CD4-positive, alpha-beta T cell (primary cell): ENCODE measurements around the gene MAP3K19. TPM values are rescaled to one million over a fixed set of nuclear protein-coding genes. Genes with fewer than 3 reads are reported as not detected.
A peak's percentile ranks its signal among the peaks of the same experiment; 100 is the strongest.

Experiments
- ATAC-seq: fragments of 200-7000 bp; cut with Tn5 transposase; one replicate; pipeline ENCODE4 v1.10.0; 2022; ENCODE audit warnings: mild to moderate bottlenecking; ENCODE audit not compliant: poor library complexity
- CTCF ChIA-PET: fragments of 350-600 bp; sonication (Branson Sonifier 250); formaldehyde crosslinking; loops from one replicate; lab custom pipeline; 2021; ENCODE audit warnings: antibody characterized with exemption, inconsistent platforms; lab: Charles Lee
- POLR2A ChIA-PET: fragments of 350-600 bp; sonication (Branson Sonifier 250); formaldehyde crosslinking; loops from one replicate; lab custom pipeline; 2021; ENCODE audit warnings: antibody characterized with exemption, inconsistent platforms; lab: Charles Lee
- DNase-seq, 14 experiments: peaks; one replicate each; pipeline ENCODE4 v3.0.0-alpha.2; 2013 to 2020; ENCODE audit warnings: mixed read lengths in 2 of 14
- H3K27ac ChIP-seq, 2 donors: one replicate each; pipeline versions ENCODE4 v1.5.1 to v1.7.0; 2013; ENCODE audit warnings: low read length in 2 of 2, low read depth in 1 of 2, mild to moderate bottlenecking in 1 of 2
- H3K27me3 ChIP-seq, 2 experiments: 1 replicate in 1 of 2; 2 replicates in 1 of 2; pipeline versions ENCODE4 v1.6.1 to v1.7.0; 2013; ENCODE audit warnings: low read length in 2 of 2, control low read depth in 1 of 2, mild to moderate bottlenecking in 1 of 2, moderate library complexity in 1 of 2; ENCODE audit not compliant: insufficient read depth in 2 of 2, control insufficient read depth in 1 of 2
- H3K36me3 ChIP-seq: one replicate; pipeline ENCODE4 v1.6.1; 2013; ENCODE audit warnings: low read length, control low read depth; ENCODE audit not compliant: insufficient read depth
- H3K4me1 ChIP-seq: one replicate; pipeline ENCODE4 v1.6.1; 2013; ENCODE audit warnings: low read length, control low read depth; ENCODE audit not compliant: insufficient read depth
- H3K4me3 ChIP-seq: one replicate; pipeline ENCODE4 v1.5.1; 2013; ENCODE audit warnings: mild to moderate bottlenecking, low read length, moderate library complexity
- H3K9me3 ChIP-seq, 2 experiments: 1 replicate in 1 of 2; 2 replicates in 1 of 2; pipeline versions ENCODE4 v1.6.1 to v1.7.0; 2013; ENCODE audit warnings: low read length in 2 of 2, mild to moderate bottlenecking in 2 of 2, control low read depth in 1 of 2, moderate library complexity in 1 of 2; ENCODE audit not compliant: control insufficient read depth in 1 of 2, insufficient read depth in 1 of 2
- H3K27ac Mint-ChIP-seq: one replicate; pipeline ENCODE4 v1.8.0; 2020; ENCODE audit warnings: mixed read lengths
- H3K27me3 Mint-ChIP-seq: one replicate; pipeline ENCODE4 v1.8.0; 2021; ENCODE audit warnings: mixed read lengths
- H3K36me3 Mint-ChIP-seq: one replicate; pipeline ENCODE4 v1.8.0; 2021; ENCODE audit warnings: low read depth, mixed read lengths
- H3K4me1 Mint-ChIP-seq: one replicate; pipeline ENCODE4 v1.8.0; 2021; ENCODE audit warnings: low read depth, mixed read lengths
- H3K4me3 Mint-ChIP-seq: one replicate; pipeline ENCODE4 v1.8.0; 2020; ENCODE audit warnings: mild to moderate bottlenecking, mixed read lengths
- H3K9me3 Mint-ChIP-seq: one replicate; pipeline ENCODE4 v1.8.0; 2020; ENCODE audit warnings: mixed read lengths
- intact Hi-C, 2 experiments: fragments of 100-400 bp; cut with DNase I in 1 of 2; cut with micrococcal nuclease in 1 of 2; formaldehyde crosslinking; loops; one replicate each; pipeline versions ENCODE4 v1.15.1 to v1.9.0; 2023 to 2025; cut with DNase I, micrococcal nuclease
- total RNA-seq, 174 experiments: library from RNA in 2 of 174; stranded (reverse) in 2 of 174; gene quantifications; one replicate each; pipeline ENCODE4 v1.2.3 and lab custom pipeline; 2021 to 2026
- TF ChIP-seq, protein P1 (sequence below): fragments of 200-600 bp; IDR thresholded peaks from one replicate; pipeline ENCODE4 v1.8.0; 2022; ENCODE audit warnings: antibody characterized with exemption, mild to moderate bottlenecking

MAP3K19 gene
- total RNA-seq, 2 experiments from 2014 or later, result not detected

DNA sequence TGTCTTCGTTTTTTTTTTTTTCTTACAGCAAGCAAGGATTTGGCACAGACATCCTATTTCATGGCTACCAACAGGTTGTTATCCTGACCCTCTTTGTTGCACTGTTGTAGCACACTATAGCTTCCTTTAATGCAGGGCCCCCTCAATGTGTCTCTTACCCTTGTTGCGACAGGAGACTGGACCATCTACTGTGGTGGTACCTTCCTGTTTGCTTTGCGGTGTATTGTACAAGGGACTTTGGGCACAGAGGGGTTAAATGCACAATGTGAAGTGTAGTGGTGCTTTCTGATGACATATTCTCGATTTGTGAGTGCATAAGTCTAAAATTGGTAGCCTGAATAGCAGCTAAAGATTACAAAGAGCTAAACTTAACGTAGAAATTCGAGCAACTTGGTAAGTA is 101.2 kb downstream of the MAP3K19 start:
- ChIA-PET POLR2A (no interaction called here), CTCF (no interaction called here)
- DNase-seq (no peak), ATAC-seq (no peak)
- Histone ChIP-seq H3K27ac (no peak overlapping the region), H3K36me3 (peaks cover 73% of the 10 kb centered on the region), H3K9me3 (no peaks in the 10 kb centered on the region), H3K27me3 (no peaks in the 10 kb centered on the region), H3K4me1 (no peaks in the 10 kb centered on the region), H3K4me3 (no peak overlapping the region)
- TF ChIP-seq, protein P1, sequence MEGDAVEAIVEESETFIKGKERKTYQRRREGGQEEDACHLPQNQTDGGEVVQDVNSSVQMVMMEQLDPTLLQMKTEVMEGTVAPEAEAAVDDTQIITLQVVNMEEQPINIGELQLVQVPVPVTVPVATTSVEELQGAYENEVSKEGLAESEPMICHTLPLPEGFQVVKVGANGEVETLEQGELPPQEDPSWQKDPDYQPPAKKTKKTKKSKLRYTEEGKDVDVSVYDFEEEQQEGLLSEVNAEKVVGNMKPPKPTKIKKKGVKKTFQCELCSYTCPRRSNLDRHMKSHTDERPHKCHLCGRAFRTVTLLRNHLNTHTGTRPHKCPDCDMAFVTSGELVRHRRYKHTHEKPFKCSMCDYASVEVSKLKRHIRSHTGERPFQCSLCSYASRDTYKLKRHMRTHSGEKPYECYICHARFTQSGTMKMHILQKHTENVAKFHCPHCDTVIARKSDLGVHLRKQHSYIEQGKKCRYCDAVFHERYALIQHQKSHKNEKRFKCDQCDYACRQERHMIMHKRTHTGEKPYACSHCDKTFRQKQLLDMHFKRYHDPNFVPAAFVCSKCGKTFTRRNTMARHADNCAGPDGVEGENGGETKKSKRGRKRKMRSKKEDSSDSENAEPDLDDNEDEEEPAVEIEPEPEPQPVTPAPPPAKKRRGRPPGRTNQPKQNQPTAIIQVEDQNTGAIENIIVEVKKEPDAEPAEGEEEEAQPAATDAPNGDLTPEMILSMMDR, result no peak
- Mint-ChIP-seq H3K4me1 (peaks cover 43% of the 10 kb centered on the region), H3K27me3 (no peaks in the 10 kb centered on the region), H3K36me3 (peaks cover 83% of the 10 kb centered on the region), H3K4me3 (no peak overlapping the region), H3K9me3 (no peaks in the 10 kb centered on the region), H3K27ac (no peak overlapping the region)
- intact Hi-C loops, result no loop called here

DNA sequence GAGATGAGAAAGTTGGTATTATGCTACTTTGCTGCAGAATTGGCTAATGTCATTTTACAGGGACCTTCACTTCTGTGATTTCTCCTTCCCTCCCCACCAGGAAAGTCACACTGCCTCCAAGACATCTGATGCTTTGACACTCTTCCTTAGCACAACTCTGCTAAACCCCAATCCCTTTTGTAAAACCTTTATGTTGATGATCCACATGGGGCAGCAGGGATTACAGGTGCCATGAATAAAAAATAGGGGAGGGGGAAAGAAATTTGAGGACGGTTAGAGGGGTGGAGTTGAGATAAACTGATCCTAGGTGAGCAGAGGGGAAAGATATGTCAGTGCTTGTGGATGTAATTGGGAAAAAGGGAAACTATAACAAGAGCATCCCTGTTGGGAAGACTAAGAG is 102.3 kb downstream of the MAP3K19 start:
- no peaks in the 10 kb centered on the region for H3K4me1 ChIP-seq
- H3K36me3 ChIP-seq, result peaks cover 72% of the 10 kb centered on the region
- CTCF ChIA-PET, result no interaction called here

DNA sequence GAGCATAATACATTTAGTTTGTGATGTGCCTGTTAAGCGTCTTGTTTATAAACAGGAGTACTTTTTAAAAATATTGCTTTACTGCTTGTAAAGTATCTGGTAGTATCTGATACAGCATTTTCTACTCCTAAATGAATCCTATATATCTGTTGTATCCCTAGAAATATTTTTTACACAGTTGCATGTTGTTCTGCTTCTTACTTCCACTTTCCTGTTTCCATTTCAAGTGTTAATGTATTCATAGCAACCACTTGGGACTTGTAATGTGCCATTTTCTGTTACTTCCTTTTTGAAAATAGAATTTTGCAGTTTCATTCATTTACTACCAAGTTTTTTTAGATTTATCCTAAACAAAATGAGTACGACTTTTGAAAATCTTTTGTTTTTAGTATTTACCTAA is 103.7 kb downstream of the MAP3K19 start:
- CTCF ChIA-PET, result no interaction called here
- Mint-ChIP-seq H3K27me3 (no peaks in the 10 kb centered on the region), H3K27ac (no peak overlapping the region)

More for the DNA sequence above, 102.3 kb downstream of the MAP3K19 start:
- intact Hi-C loops, result no loop called here
- H3K4me3 Mint-ChIP-seq, result no peak overlapping the region
- no peaks in the 10 kb centered on the region for H3K27me3 ChIP-seq
- H3K27ac ChIP-seq, result no peak overlapping the region
- H3K4me1 Mint-ChIP-seq, result peaks cover 45% of the 10 kb centered on the region
- POLR2A ChIA-PET, result no interaction called here
- no peak for ATAC-seq
- peak overlapping the region; percentile 10 for H3K27ac Mint-ChIP-seq
- H3K4me3 ChIP-seq, result no peak overlapping the region
- no peaks in the 10 kb centered on the region for H3K27me3 Mint-ChIP-seq
- H3K9me3 ChIP-seq, result no peaks in the 10 kb centered on the region
- peaks cover 80% of the 10 kb centered on the region for H3K36me3 Mint-ChIP-seq
- no peaks in the 10 kb centered on the region for H3K9me3 Mint-ChIP-seq
- DNase-seq, result no peak
- TF ChIP-seq, protein P1, result no peak

More for the DNA sequence above, 103.7 kb downstream of the MAP3K19 start:
- POLR2A ChIA-PET, result no interaction called here
- Histone ChIP-seq H3K4me1 (no peaks in the 10 kb centered on the region), H3K27me3 (no peaks in the 10 kb centered on the region), H3K4me3 (no peak overlapping the region), H3K36me3 (peaks cover 78% of the 10 kb centered on the region), H3K27ac (no peak overlapping the region), H3K9me3 (no peaks in the 10 kb centered on the region)
- Mint-ChIP-seq H3K36me3 (peaks cover 78% of the 10 kb centered on the region), H3K4me3 (no peak overlapping the region), H3K9me3 (no peaks in the 10 kb centered on the region), H3K4me1 (peaks cover 34% of the 10 kb centered on the region)
- intact Hi-C loops, result no loop called here
- TF ChIP-seq, protein P1, result no peak
- DNase-seq (peak in 1 of 14 experiments; percentile 7), ATAC-seq (no peak)
